ENCODE measurements around the gene ANKRD23.

ANKRD23 gene

DNA sequence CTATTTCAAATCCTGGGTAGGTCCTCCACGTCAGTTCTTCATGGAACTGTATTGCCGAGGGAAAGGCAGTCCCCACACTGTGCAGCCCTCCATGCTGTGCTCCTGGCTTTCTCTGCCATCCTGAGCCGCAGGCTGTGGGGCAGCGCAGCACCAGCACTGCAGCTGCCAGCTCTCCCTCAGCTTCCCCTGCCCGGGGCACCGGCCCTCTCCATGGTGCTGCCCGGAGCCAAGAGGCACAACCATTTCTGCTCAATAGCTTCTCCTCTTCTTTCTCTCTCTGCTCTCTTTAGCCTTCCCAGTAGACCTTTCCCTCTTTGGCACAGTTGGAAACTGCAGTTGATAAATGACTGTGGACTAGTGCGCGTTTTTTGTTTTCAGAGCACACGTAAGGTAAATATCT lies 12.1 kb downstream of the ANKRD23 start:
- DNase-seq (ENCODE audit: low read depth): no peak
- TF ChIP-seq, protein P1, sequence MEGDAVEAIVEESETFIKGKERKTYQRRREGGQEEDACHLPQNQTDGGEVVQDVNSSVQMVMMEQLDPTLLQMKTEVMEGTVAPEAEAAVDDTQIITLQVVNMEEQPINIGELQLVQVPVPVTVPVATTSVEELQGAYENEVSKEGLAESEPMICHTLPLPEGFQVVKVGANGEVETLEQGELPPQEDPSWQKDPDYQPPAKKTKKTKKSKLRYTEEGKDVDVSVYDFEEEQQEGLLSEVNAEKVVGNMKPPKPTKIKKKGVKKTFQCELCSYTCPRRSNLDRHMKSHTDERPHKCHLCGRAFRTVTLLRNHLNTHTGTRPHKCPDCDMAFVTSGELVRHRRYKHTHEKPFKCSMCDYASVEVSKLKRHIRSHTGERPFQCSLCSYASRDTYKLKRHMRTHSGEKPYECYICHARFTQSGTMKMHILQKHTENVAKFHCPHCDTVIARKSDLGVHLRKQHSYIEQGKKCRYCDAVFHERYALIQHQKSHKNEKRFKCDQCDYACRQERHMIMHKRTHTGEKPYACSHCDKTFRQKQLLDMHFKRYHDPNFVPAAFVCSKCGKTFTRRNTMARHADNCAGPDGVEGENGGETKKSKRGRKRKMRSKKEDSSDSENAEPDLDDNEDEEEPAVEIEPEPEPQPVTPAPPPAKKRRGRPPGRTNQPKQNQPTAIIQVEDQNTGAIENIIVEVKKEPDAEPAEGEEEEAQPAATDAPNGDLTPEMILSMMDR (IDR thresholded peaks at IDR 0.05; ENCODE audit: low read depth, low read length): no peak
- no peak overlapping the region for H3K4me3 ChIP-seq (ENCODE audit: low read depth, low read length)

DNA sequence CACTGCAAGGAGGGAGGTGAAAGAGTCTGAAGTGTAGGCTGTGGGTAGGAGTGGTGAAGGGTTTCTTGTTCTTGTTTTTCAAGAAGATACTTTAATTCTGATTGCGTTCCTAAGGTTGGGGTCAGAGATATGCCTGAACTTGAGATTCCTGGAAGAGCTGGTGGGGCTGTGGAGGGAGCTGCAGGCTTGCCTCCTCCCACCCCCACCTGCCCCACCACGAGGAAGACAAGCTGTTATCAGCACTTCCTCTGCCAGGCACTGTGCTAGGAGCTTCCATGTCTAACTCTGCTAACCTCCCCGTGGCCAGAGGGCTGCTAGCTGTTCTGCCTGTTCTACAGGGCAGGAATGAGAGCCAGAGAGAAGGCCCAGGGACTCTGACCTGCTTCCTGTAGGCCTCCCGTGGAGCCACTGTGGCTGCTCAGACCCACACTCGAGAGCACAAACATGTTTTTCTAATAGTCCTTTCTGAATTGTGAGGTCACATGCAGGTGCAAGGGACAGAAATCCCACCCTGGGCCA lies 13.7 kb downstream of the ANKRD23 start:
- no peak for DNase-seq (ENCODE audit: low read depth)
- no peak overlapping the region for H3K4me3 ChIP-seq (ENCODE audit: low read depth, low read length)
- TF ChIP-seq POLR2A (IDR thresholded peaks at IDR 0.05; ENCODE audit: extremely low read depth, insufficient read length): no peak
- TF ChIP-seq MYC (IDR thresholded peaks at IDR 0.05; ENCODE audit: low read depth, low read length): no peak
- TF ChIP-seq, protein P1 (IDR thresholded peaks at IDR 0.05; ENCODE audit: low read depth, low read length): no peak
- TF ChIP-seq, protein P2, sequence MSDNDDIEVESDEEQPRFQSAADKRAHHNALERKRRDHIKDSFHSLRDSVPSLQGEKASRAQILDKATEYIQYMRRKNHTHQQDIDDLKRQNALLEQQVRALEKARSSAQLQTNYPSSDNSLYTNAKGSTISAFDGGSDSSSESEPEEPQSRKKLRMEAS (IDR thresholded peaks at IDR 0.05; ENCODE audit: low read depth, low read length): no peak

DNA sequence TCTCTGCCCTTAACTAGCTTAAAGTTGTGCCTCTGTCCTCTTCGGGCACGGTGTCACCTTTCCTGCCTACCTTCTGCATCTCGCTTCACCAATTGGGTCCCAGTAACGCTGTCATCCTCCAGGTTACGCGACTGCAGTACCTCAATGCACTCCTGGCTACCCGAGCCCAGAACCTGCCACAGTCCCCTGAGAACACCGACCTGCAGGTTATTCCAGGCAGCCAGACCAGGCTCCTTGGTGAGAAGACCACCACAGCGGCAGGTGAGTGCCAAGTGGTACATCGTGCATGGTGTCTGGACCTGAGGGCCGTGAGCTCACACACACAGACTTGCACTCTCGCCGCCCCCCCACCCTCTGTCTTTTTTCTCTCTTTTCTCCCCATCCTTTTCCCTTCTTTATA lies 14.9 kb downstream of the ANKRD23 start:
- TF ChIP-seq, protein P2 (IDR thresholded peaks at IDR 0.05; ENCODE audit: low read depth, low read length): no peak
- TF ChIP-seq, protein P1 (IDR thresholded peaks at IDR 0.05; ENCODE audit: low read depth, low read length): no peak
- TF ChIP-seq POLR2A (IDR thresholded peaks at IDR 0.05; ENCODE audit: extremely low read depth, insufficient read length) (no peak), MYC (IDR thresholded peaks at IDR 0.05; ENCODE audit: low read depth, low read length) (no peak)
- no peak for DNase-seq (ENCODE audit: low read depth)
- no peak overlapping the region for H3K4me3 ChIP-seq (ENCODE audit: low read depth, low read length)

DNA sequence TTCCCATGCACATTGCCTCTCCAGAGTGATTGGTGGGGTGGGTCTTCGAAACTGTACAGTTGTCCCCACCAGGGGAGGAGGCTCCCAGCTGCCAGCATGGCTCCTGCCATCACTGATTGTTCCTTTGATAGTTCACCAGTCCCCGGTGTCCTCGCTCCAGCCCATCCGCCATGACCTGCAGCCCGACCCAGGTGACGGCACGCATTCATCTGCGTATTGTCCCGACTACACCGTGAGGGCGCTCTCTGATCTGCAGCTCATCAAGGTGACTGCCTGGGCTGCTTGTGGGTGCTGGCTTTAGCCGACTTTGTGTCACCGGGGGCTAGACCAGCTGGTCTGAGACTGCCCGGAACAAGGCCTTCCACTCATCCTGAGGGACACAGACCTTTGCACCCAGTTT lies 15.4 kb downstream of the ANKRD23 start:
- no peak overlapping the region for H3K4me3 ChIP-seq (ENCODE audit: low read depth, low read length)
- no peak for DNase-seq (ENCODE audit: low read depth)
- TF ChIP-seq, protein P2 (IDR thresholded peaks at IDR 0.05; ENCODE audit: low read depth, low read length): no peak
- TF ChIP-seq POLR2A (IDR thresholded peaks at IDR 0.05; ENCODE audit: extremely low read depth, insufficient read length) (no peak), MYC (IDR thresholded peaks at IDR 0.05; ENCODE audit: low read depth, low read length) (no peak)
- TF ChIP-seq, protein P1 (IDR thresholded peaks at IDR 0.05; ENCODE audit: low read depth, low read length): no peak

DNA sequence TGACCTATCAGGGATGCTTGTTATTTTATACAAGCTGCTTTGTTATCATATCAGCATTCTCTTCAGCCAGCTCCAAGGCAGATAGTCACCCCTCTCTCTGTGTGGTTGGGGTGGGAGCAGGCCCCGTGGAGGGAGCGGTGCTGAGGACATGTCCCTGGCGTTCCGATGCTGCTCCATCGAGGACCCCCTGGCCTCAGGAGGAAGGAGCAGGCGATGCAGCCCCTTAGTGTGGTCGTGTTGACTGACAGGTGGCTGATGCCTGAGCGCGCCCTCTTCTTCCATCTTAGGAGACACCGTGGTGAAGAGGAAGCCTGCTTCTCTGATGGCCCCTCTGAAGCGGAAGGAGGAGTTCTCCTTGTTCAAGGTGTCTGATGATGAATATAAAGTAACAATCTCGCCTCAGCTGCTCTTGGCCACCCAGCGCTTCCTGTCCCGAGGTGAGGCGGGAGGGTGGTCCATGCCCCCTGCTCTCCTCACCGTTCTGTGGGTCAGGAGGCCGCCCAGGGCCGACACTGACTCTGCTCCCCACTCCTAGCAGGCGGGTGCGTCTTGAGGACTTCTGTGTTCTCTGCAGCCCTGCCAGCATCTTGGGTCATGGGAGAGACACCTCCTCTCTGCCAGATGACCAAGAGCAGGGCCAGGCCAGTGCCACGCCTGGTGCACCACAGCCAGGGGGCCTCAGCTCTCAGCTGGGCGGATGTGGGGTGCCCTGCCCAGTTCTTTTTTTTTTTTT lies 17.1 kb downstream of the ANKRD23 start:
- TF ChIP-seq POLR2A (IDR thresholded peaks at IDR 0.05; ENCODE audit: extremely low read depth, insufficient read length): no peak
- TF ChIP-seq, protein P2 (IDR thresholded peaks at IDR 0.05; ENCODE audit: low read depth, low read length): no peak
- no peak for TF ChIP-seq MYC (IDR thresholded peaks at IDR 0.05; ENCODE audit: low read depth, low read length)
- TF ChIP-seq, protein P1 (IDR thresholded peaks at IDR 0.05; ENCODE audit: low read depth, low read length): no peak
- no peak overlapping the region for H3K4me3 ChIP-seq (ENCODE audit: low read depth, low read length)
- DNase-seq (ENCODE audit: low read depth): no peak
